Neural progenitor cell (in vitro differentiated cells): Measurements from ENCODE around the gene SYVN1.

Experiments
- CTCF ChIP-seq: fragments of 200-600 bp; sonication (generic); IDR thresholded peaks from 2 replicates; pipeline ENCODE4 v1.5.1; 2017; ENCODE audit warnings: antibody characterized with exemption, mild to moderate bottlenecking
- EZH2 ChIP-seq: fragments of 200-600 bp; sonication (generic); IDR thresholded peaks from 2 replicates; pipeline ENCODE4 v1.6.1; 2017; ENCODE audit warnings: antibody characterized with exemption, mild to moderate bottlenecking, moderate library complexity
- EZH2phosphoT487 ChIP-seq: fragments of 200-600 bp; sonication (generic); IDR thresholded peaks from 2 replicates; pipeline ENCODE4 v1.6.1; 2017; ENCODE audit warnings: antibody characterized with exemption

GRCh38 chr11:65114538-65115171, 19.7 kb downstream of the SYVN1 start:
- TF ChIP-seq CTCF: no peak
- no peak for TF ChIP-seq EZH2
- no peak for TF ChIP-seq EZH2phosphoT487
